ENCODE data around the gene PHOSPHO2.

Gene PHOSPHO2

GRCh38 chr2:169718930-169719504, 24.7 kb downstream of the PHOSPHO2 start:
- DNase-seq = no peak

- no peak for DNase-seq
Observed at GRCh38 chr2:169721016-169721415, 26.7 kb downstream of the PHOSPHO2 start.

- no peak for DNase-seq
Observed at GRCh38 chr2:169727065-169727464, 32.8 kb downstream of the PHOSPHO2 start.

GRCh38 chr2:169729274-169729605, 35.0 kb downstream of the PHOSPHO2 start:
- no peak for DNase-seq

GRCh38 chr2:169732075-169732474, 37.8 kb downstream of the PHOSPHO2 start:
- DNase-seq = no peak

GRCh38 chr2:169732583-169733358, 38.5 kb downstream of the PHOSPHO2 start:
- no peak for DNase-seq

- DNase-seq = peak; percentile 18
Observed at GRCh38 chr2:169734169-169734847, 40.0 kb downstream of the PHOSPHO2 start.

GRCh38 chr2:169735623-169736022, 41.4 kb downstream of the PHOSPHO2 start:
- DNase-seq = no peak

- no peak for DNase-seq
Observed at GRCh38 chr2:169736902-169737301, 42.6 kb downstream of the PHOSPHO2 start.

- DNase-seq = no peak
Observed at GRCh38 chr2:169738566-169739229, 44.4 kb downstream of the PHOSPHO2 start.

- DNase-seq = no peak
Observed at GRCh38 chr2:169739351-169739750, 45.1 kb downstream of the PHOSPHO2 start.

GRCh38 chr2:169743549-169743948, 49.3 kb downstream of the PHOSPHO2 start:
- DNase-seq = no peak

GRCh38 chr2:169746240-169746639, 52.0 kb downstream of the PHOSPHO2 start:
- DNase-seq = no peak

GRCh38 chr2:169748319-169748718, 54.0 kb downstream of the PHOSPHO2 start:
- DNase-seq = no peak

All from NCI-H1105 (cell line).